HCT116 (cell line): Measurements from ENCODE around the gene GCN1. TPM values are rescaled to one million over a fixed set of nuclear protein-coding genes. Genes with fewer than 3 reads are reported as not detected.
A peak's percentile ranks its signal among the peaks of the same experiment; 100 is the strongest.

Experiments used
- ATAC-seq: fragments of 200-7000 bp; cut with Tn5 transposase; 2 replicates; pipeline ENCODE4 v1.9.1; 2020; ENCODE audit warnings: mild to moderate bottlenecking, moderate library complexity
- BruUV-seq: library from RNA; stranded (reverse); fragments of 400-500 nt; replicated peaks from 2 replicates; lab custom pipeline; 2021; lab: Mats Ljungman, UMichigan
- CTCF ChIA-PET: fragments of 300-600 bp; sonication (Branson Sonifier 250); formaldehyde crosslinking; loops from one replicate; lab custom pipeline; 2021; ENCODE audit warnings: antibody characterized with exemption; lab: Charles Lee
- POLR2A ChIA-PET: fragments of 300-600, 350-600 bp; sonication (Branson Sonifier 250); formaldehyde crosslinking; loops from one replicate; lab custom pipeline; 2021; ENCODE audit warnings: antibody characterized with exemption; lab: Charles Lee
- RAD21 ChIA-PET, 2 experiments: fragments of 300-600 bp; sonication (Branson Sonifier 250); formaldehyde crosslinking; loops; one replicate each; lab custom pipeline; 2023; ENCODE audit warnings: low total read pairs in 2 of 2; ENCODE audit not compliant: uncharacterized antibody in 2 of 2, unreplicated experiment in 2 of 2, low non-redundant PET in 1 of 2; lab: Charles Lee
- DNase-seq: peaks from one replicate; pipeline ENCODE4 v3.0.0-alpha.2; 2010; ENCODE audit warnings: low read depth, low spot score
- H2AFZ ChIP-seq: fragments of 200-600 bp; shearing (Covaris generic), sonication (generic); 2 replicates; pipeline ENCODE4 v1.6.1; 2017; ENCODE audit warnings: low read depth, mixed run types, mixed read lengths, antibody characterized with exemption, low read length; ENCODE audit not compliant: poor library complexity, severe bottlenecking
- H3K27ac ChIP-seq: 2 replicates; pipeline ENCODE4 v1.5.1; 2012; ENCODE audit warnings: low read depth, low read length
- H3K27me3 ChIP-seq: fragments of 200-600 bp; sonication (generic); 2 replicates; pipeline ENCODE4 v1.6.1; 2016; ENCODE audit warnings: mixed run types, low read length, mixed read lengths; ENCODE audit not compliant: insufficient read depth
- H3K36me3 ChIP-seq, 2 experiments: fragments of 200-500 bp in 1 of 2; fragments of 200-600 bp in 1 of 2; sonication (Bioruptor generic) in 1 of 2; sonication (generic) in 1 of 2; 2 replicates each; pipeline versions ENCODE4 v1.5.1 to v1.6.1; 2014 to 2016; ENCODE audit warnings: low read length in 2 of 2, inconsistent platforms in 1 of 2, mixed read lengths in 1 of 2, mixed run types in 1 of 2; ENCODE audit not compliant: insufficient read depth in 2 of 2, control insufficient read depth in 1 of 2
- H3K4me1 ChIP-seq, 2 experiments: fragments of 200-600 bp in 1 of 2; sonication (generic) in 1 of 2; 2 replicates each; pipeline versions ENCODE4 v1.5.1 to v1.6.1; 2012 to 2017; ENCODE audit warnings: low read length in 2 of 2, inconsistent platforms in 1 of 2, mild to moderate bottlenecking in 1 of 2, mixed read lengths in 1 of 2, mixed run types in 1 of 2, moderate library complexity in 1 of 2; ENCODE audit not compliant: insufficient read depth in 2 of 2, control insufficient read depth in 1 of 2
- H3K4me2 ChIP-seq: fragments of 200-600 bp; sonication (generic); 2 replicates; pipeline ENCODE4 v1.6.1; 2017; ENCODE audit warnings: mixed run types, low read length, mixed read lengths
- H3K4me3 ChIP-seq, 2 experiments: fragments of 200-600 bp in 1 of 2; sonication (generic) in 1 of 2; replicated peaks in 1 of 2; 2 replicates each; pipeline ENCODE4 v1.5.1; 2011 to 2016; ENCODE audit warnings: low read length in 2 of 2, control low read depth in 1 of 2, low read depth in 1 of 2, mild to moderate bottlenecking in 1 of 2, mixed read lengths in 1 of 2, mixed run types in 1 of 2
- H3K79me2 ChIP-seq: fragments of 200-600 bp; sonication (generic); 2 replicates; pipeline ENCODE4 v1.6.1; 2017; ENCODE audit warnings: mild to moderate bottlenecking, mixed run types, low read length, moderate library complexity, mixed read lengths; ENCODE audit not compliant: insufficient read depth
- H3K9ac ChIP-seq: fragments of 200-600 bp; sonication (generic); 2 replicates; pipeline ENCODE4 v1.6.1; 2016; ENCODE audit warnings: low read length, mixed read lengths
- H3K9me2 ChIP-seq: fragments of 200-600 bp; sonication (generic), shearing (Covaris generic); 2 replicates; pipeline ENCODE4 v1.6.1; 2017; ENCODE audit warnings: mixed run types, mild to moderate bottlenecking, moderate library complexity; ENCODE audit not compliant: insufficient read depth
- H3K9me3 ChIP-seq, 2 experiments: fragments of 200-500 bp in 1 of 2; fragments of 200-600 bp in 1 of 2; sonication (Bioruptor generic) in 1 of 2; sonication (generic) in 1 of 2; 2 replicates each; pipeline ENCODE4 v1.6.1; 2014 to 2017; ENCODE audit warnings: low read length in 2 of 2, mixed read lengths in 2 of 2, inconsistent platforms in 1 of 2, low read depth in 1 of 2, mild to moderate bottlenecking in 1 of 2, mixed run types in 1 of 2, moderate library complexity in 1 of 2; ENCODE audit not compliant: control insufficient read depth in 1 of 2, insufficient read depth in 1 of 2
- H4K20me1 ChIP-seq: fragments of 200-600 bp; sonication (generic), shearing (Covaris generic); 2 replicates; pipeline ENCODE4 v1.6.1; 2017; ENCODE audit warnings: mixed run types, mild to moderate bottlenecking, moderate library complexity; ENCODE audit not compliant: insufficient read depth
- CEBPB ChIP-seq: IDR thresholded peaks from 2 replicates; pipeline ENCODE4 v1.6.1; 2012; ENCODE audit warnings: low read depth
- CTCF ChIP-seq, 3 experiments: fragments of 200-600 bp in 1 of 3; sonication (generic) in 1 of 3; IDR thresholded peaks in 2 of 3; conservative IDR thresholded peaks in 1 of 3; 2 replicates each; pipeline ENCODE4 v1.5.1; 2012 to 2017; ENCODE audit warnings: low read depth in 2 of 3, low read length in 2 of 3, antibody characterized with exemption in 1 of 3, borderline replicate concordance in 1 of 3, control low read depth in 1 of 3, mild to moderate bottlenecking in 1 of 3, mixed read lengths in 1 of 3, mixed run types in 1 of 3, moderate library complexity in 1 of 3; ENCODE audit not compliant: insufficient read depth in 1 of 3
- EGR1 ChIP-seq: IDR thresholded peaks from 2 replicates; pipeline ENCODE4 v1.6.1; 2012; ENCODE audit warnings: low read depth
- EZH2phosphoT487 ChIP-seq: fragments of 200-600 bp; IDR thresholded peaks from 2 replicates; pipeline ENCODE4 v1.6.1; 2018; ENCODE audit warnings: antibody characterized with exemption, borderline replicate concordance
- JUND ChIP-seq: IDR thresholded peaks from 2 replicates; pipeline ENCODE4 v1.6.1; 2012
- POLR2AphosphoS5 ChIP-seq: IDR thresholded peaks from 2 replicates; pipeline ENCODE4 v1.6.1; 2011; ENCODE audit warnings: mild to moderate bottlenecking, low read depth, low read length, moderate library complexity
- RAD21 ChIP-seq: IDR thresholded peaks from 2 replicates; pipeline ENCODE4 v1.6.1; 2012; ENCODE audit warnings: low read depth, mild to moderate bottlenecking
- SIN3A ChIP-seq: IDR thresholded peaks from 2 replicates; pipeline ENCODE4 v1.6.1; 2012; ENCODE audit warnings: low read depth
- ZBTB33 ChIP-seq: IDR thresholded peaks from 2 replicates; pipeline ENCODE4 v1.6.1; 2011; ENCODE audit warnings: mild to moderate bottlenecking, low read length, moderate library complexity; ENCODE audit not compliant: insufficient replicate concordance; ENCODE audit errors: extremely low read depth
- ZFX ChIP-seq: fragments of 450-650 bp; IDR thresholded peaks from 2 replicates; pipeline ENCODE4 v1.6.1; 2017
- intact Hi-C: fragments of 100-400 bp; cut with micrococcal nuclease; formaldehyde crosslinking; loops from 2 replicates; pipeline ENCODE4 v1.10.0; 2022
- total RNA-seq: library from RNA; stranded (reverse); gene quantifications from one replicate; pipeline ENCODE4 v1.2.1, GENCODE V29; 2021; ENCODE audit not compliant: unreplicated experiment

Gene GCN1
- total RNA-seq, 1 experiment from 2014 or later: 184 TPM

- H3K4me3 ChIP-seq: peak overlapping the region; percentile 44 to 58
- peaks cover 0 to 21% of the 10 kb centered on the region in 2 experiments; a peak in 1 of 4 replicates for H3K36me3 ChIP-seq
- POLR2A ChIA-PET: interaction anchor here (1.2 to 8.9 kb wide), 6 partner anchors 10 to 242 kb away, joined by 3 to 394 read pairs (median 70); partner anchors contain the start of genes PXN, RNU4-1, RNU4-2 and RPLP0
These were observed 35.2 kb upstream of the GCN1 start for GRCh38 chr12:120229487-120230325.

GRCh38 chr12:120229071-120229486 is 34.6 kb upstream of the GCN1 start:
- no TSS peak for BruUV-seq
- Histone ChIP-seq H2AFZ (no peak overlapping the region), H4K20me1 (peaks cover 8% of the 10 kb centered on the region; the same call in 1 of the 2 replicates), H3K4me3 (peak overlapping the region; percentile 19 to 58; a peak in 3 of 4 replicates), H3K27me3 (no peaks in the 10 kb centered on the region), H3K4me1 (peaks cover 61 to 91% of the 10 kb centered on the region in 2 experiments), H3K9me2 (no peaks in the 10 kb centered on the region), H3K27ac (peak overlapping the region; percentile 100), H3K9ac (peak overlapping the region; percentile 87), H3K79me2 (peaks cover 95% of the 10 kb centered on the region), H3K4me2 (peak overlapping the region; percentile 95), H3K9me3 (no peaks in the 10 kb centered on the region), H3K36me3 (peaks cover 2 to 27% of the 10 kb centered on the region in 2 experiments; a peak in 2 of 4 replicates)
- DNase-seq (no peak), ATAC-seq (no peak)
- TF ChIP-seq POLR2AphosphoS5 (peak; percentile 9; the same call in 1 of the 2 replicates), ZBTB33 (no peak), ZFX (no peak), CEBPB (no peak), CTCF (IDR thresholded peaks at IDR 0.05 in 2 of 3, conservative IDR thresholded peaks at IDR 0.05 in 1 of 3; ENCODE audit: borderline replicate concordance in 1 of 3, insufficient read depth in 1 of 3, low read depth in 2 of 3, low read length in 2 of 3) (no peak), RAD21 (no peak)
- CTCF ChIA-PET: interaction anchor here (1.1 to 8.1 kb wide), 9 partner anchors 19 to 98 kb away, joined by 3 to 181 read pairs (median 10); partner anchors contain the start of genes PLA2G1B, PXN, RNU4-1 and RNU4-2
- RAD21 ChIA-PET: interaction anchor here (1.4 to 5.4 kb wide), 4 partner anchors 35 to 62 kb away, joined by 5 to 62 read pairs (median 22); partner anchors contain the start of genes PXN (in 2 of the 2) and RNU4-2 (in 1 of the 2)
- POLR2A ChIA-PET: interaction anchor here (4.3 to 8.9 kb wide), 4 partner anchors 27 to 62 kb away, joined by 52 to 394 read pairs (median 120); partner anchors contain the start of genes PXN, RNU4-1, RNU4-2 and RPLP0
- intact Hi-C loops: no loop called here

More at GRCh38 chr12:120229487-120230325, 35.2 kb upstream of the GCN1 start:
- ATAC-seq (no peak), DNase-seq (no peak)
- H3K9ac ChIP-seq: peak overlapping the region; percentile 87
- no peaks in the 10 kb centered on the region for H3K9me2 ChIP-seq
- ChIA-PET RAD21 (interaction anchor here (0.9 to 5.4 kb wide), 6 partner anchors 32 to 62 kb away, joined by 3 to 62 read pairs (median 8); partner anchors contain the start of genes PXN (in 2 of the 2) and RNU4-2 (in 2 of the 2)), CTCF (interaction anchor here (0.9 to 8.1 kb wide), 7 partner anchors 8 to 72 kb away, joined by 3 to 181 read pairs (median 8); partner anchors contain the start of genes PXN, RNU4-2, RPLP0 and SIRT4)
- no peak overlapping the region for H2AFZ ChIP-seq
- TF ChIP-seq ZFX (peak; percentile 51; the same call in 1 of the 2 replicates), CEBPB (no peak), SIN3A (no peak), EGR1 (no peak), EZH2phosphoT487 (no peak), POLR2AphosphoS5 (0 out of 2 replicates have a peak, but pooled peaks have one; percentile 3), JUND (no peak)
- intact Hi-C loops: loop anchor here (10.0 kb wide), 1 partner anchor 205 kb away; the partner anchor contains the start of gene COX6A1
- H3K4me2 ChIP-seq: peak overlapping the region; percentile 95
- peaks cover 8% of the 10 kb centered on the region; the same call in 1 of the 2 replicates for H4K20me1 ChIP-seq
- peaks cover 67 to 98% of the 10 kb centered on the region in 2 experiments for H3K4me1 ChIP-seq
- no peaks in the 10 kb centered on the region for H3K9me3 ChIP-seq
- H3K27me3 ChIP-seq: no peaks in the 10 kb centered on the region
- H3K27ac ChIP-seq: peak overlapping the region; percentile 100
- BruUV-seq: no TSS peak
- peaks cover 95% of the 10 kb centered on the region for H3K79me2 ChIP-seq
